Left colon (tissue), 2 donors: ENCODE results near the gene ZNF644. TPM values are rescaled to one million over a fixed set of nuclear protein-coding genes. Genes with fewer than 3 reads are reported as not detected.
"Not testable (repeated sequence)": the region's sequence is repeated elsewhere in the genome, so short reads cannot be mapped to it uniquely, and the experiment has no call there.

ENCODE experiments used
- ATAC-seq: fragments of 200-7000 bp; cut with Tn5 transposase; one replicate; pipeline ENCODE4 v1.9.1; 2020; ENCODE audit warnings: mild to moderate bottlenecking, moderate library complexity
- DNase-seq, 2 donors: peaks; one replicate each; pipeline ENCODE4 v3.0.0-alpha.2; 2020
- intact Hi-C, 2 donors: fragments of 100-400 bp; cut with DNase I in 1 of 2; cut with micrococcal nuclease in 1 of 2; formaldehyde crosslinking; loops; one replicate each; pipeline versions ENCODE4 v1.11.2 to v1.14.0; 2022; cut with DNase I, micrococcal nuclease
- total RNA-seq, 2 donors: library from RNA; stranded (reverse); fragmentation: NEBNext Ultra II Directional; extraction: Animal tissue kit (Norgen Biotek cat#: 25700); gene quantifications; one replicate each; pipeline ENCODE4 v1.2.1, GENCODE V29; 2021
- donor health status: DM: no; HTN: no; CAD: no.
- donor health status: DM: yes; HTN: yes; CAD: no.

The ZNF644 gene
- total RNA-seq, 2 donors from 2014 or later, result 46.1 to 56.0 TPM

DNA sequence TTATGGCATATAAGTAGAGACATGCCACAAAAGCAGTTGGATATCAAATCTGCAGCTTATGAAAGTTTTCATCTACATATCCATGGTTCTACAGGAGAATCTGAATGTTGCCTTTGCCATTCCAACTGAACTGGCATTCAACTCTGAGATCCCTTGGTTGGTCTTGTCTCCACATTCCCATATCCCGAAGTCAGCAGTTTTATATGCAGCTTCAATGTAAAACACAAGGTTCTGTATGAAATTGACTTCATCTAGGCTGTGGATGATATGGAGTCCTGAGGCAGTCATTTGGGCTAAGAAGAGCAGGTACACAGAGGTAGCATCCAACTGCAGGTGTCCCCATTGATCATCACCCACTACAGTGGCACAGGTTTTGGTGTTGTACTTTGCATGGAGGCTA is 129.0 kb downstream of the ZNF644 start:
- DNase-seq, ATAC-seq, intact Hi-C loops: not testable (repeated sequence)

DNA sequence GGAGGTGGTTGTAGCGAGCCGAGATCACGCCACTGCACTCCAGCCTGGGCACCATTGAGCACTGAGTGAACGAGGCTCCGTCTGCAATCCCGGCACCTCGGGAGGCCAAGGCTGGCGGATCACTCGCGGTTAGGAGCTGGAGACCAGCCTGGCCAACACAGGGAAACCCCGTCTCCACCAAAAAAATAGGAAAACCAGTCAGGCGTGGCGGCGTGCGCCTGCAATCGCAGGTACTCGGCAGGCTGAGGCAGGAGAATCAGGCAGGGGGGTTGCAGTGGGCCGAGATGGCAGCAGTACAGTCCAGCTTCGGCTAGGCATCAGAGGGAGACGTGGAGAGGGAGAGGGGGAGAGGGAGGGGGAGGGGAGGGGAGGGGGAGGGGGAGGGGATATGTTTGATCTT is 129.6 kb downstream of the ZNF644 start:
- ATAC-seq, DNase-seq, intact Hi-C loops: not testable (repeated sequence)

DNA sequence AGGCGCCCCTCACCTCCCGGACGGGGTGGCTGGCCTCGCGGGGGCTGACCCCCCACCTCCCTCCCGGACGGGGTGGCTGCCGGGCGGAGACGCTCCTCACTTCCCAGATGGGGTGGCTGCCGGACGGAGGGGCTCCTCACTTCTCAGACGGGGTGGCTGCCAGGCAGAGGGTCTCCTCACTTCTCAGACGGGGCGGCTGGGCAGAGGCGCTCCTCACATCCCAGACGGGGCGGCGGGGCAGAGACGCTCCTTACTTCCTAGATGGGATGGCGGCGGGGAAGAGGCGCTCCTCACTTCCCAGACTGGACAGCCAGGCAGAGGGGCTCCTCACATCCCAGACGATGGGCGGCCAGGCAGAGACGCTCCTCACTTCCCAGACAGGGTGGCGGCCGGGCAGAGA is 130.1 kb downstream of the ZNF644 start:
- DNase-seq, ATAC-seq, intact Hi-C loops: not testable (repeated sequence)

DNA sequence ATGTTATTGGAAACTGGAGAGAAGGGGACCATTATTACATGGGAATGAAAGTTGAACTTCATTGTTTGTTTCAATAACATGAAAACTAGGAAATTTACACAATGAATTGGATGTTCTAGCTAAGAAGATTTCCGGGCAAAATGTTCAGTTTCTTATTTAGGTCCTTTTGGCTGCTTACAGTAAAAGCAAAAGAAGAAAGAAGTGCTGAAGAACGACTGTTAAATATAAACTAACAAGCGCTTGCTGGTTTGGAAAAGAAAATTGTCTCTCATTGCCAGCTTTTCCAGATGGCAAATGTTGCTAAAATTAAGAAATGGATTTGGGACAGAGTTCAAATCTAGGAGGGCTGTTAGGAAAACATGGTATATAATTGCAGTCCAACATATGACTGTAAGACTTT is 139.6 kb downstream of the ZNF644 start:
- intact Hi-C loops, result no loop called here
- DNase-seq (no peak), ATAC-seq (no peak)

DNA sequence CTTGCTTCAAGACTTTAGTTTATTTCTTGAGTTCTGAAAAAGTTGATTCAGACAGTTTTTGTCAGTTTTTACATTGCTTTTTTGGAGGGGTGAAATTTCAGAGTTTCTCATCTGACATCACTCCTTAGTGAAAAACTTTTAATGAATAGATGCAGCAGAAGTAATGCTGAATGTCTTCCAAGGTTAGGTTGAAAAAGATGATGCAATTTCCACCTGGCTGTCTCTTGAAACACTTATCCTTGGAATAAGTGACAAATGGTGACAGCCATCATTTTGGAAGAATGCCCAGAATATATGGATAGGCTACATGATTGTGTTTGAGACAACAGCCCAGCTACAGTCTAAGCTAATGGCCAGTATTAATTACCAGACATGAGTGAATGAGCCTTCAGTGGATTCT is 140.8 kb downstream of the ZNF644 start:
- intact Hi-C loops, result no loop called here
- ATAC-seq, result no peak
- DNase-seq, result no peak

DNA sequence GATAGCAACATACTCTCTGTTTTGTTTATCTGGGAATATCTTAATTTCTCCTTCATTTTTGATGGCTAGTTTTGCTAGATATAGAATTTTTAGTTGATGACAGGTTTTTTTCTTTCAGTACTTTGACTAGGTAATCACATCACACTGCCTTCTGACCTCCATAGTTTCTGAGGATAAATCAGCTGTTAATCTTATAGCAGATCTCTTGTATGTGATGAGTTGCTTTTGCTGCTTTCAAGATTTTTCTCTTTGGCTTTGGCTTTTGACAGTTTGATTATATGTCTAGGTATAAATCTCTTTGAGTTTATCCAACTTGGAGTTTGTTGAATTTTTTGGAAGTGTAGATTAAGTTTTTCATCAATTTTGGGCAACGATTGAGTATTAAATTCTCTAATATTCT is 142.6 kb downstream of the ZNF644 start:
- ATAC-seq, result no peak
- intact Hi-C loops, result no loop called here
- DNase-seq, result no peak

DNA sequence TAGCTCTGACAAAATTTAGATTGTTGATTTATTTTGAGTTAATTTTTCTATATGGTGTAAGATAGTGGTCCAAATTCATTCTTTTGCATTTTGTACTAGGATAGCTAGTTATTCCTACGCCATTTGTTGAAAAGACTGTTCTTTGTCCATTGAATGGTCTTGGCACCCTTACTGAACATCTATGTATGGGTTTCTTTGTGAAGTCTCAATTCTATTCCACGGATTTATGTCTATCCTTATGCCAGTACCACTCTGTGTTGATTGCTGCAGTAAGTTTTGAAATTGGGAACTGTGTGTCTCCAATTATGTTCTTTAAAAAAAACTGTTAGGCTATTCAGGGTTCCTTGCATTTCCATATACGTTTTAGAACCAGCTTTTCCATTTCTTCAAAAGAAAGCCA is 145.7 kb downstream of the ZNF644 start:
- intact Hi-C loops, result no loop called here
- no peak for ATAC-seq
- DNase-seq, result no peak
